Measurements from ENCODE around the gene UNC5C.
A peak's percentile ranks its signal among the peaks of the same experiment; 100 is the strongest.

The UNC5C gene

DNA sequence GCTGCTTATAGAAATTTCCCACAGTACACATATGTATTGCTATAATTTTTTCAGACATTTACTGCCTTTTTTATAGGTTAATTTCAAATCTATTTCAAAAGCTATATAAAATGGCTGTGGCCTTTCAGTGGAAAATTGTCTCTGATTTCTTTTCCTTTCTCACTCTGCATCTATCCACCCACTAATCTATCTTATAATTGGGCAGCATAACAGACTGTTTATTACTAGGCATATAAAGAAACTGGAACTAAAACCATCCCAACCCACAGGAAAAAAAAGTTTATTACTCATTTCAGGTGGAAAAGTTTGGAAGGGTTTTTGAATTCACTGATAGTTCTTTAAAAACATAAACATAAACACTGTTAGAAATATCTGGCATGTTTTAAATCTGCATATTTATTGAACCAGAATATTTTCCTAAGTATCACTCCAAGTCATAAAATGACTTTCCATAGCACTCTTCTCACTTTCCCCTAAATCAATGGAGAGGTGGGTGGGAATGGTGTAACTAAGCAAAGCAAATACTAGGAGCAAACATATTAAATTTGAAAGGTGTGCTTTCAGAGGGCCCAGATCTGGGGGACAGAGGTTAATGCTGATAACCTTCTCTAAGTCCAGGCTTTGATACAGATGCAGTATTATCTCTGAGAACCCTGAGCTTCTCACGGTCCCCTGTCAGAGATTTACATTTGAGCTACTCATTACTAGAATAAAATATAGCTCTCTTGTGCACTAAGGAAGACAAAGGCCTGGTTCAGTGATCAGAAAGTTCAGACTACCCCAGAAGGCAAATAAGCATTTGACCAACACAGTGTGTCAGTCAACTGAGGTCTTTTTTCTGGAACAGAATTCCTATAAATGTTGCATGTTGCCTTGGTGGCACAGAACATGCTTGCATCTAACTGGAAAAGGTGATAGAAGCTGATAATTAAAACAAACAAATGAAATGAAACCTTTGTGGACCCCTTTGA lies 328.3 kb downstream of the UNC5C start:
- peak; percentile 73 for DNase-seq (ENCODE audit: low spot score)

DNA sequence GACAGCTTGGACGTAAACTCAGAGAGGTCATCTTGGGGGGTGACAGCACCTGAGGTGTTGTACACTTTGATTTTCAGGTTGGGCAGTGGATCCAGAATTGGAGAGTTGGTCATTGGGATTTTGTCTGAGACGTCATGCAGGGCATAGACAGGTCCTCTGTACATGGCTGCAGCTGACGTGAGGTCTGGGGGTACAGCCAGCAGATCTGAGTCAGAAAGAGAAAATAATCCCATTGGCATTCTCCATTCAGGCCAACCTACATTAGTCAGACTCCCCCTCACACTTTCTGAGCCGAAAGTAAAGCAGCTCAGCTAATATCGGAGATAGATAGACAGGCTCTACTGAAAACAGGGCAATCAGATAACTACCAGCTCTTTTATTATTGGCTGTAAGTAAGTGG lies 329.7 kb downstream of the UNC5C start:
- no peak for DNase-seq (ENCODE audit: low spot score)

DNA sequence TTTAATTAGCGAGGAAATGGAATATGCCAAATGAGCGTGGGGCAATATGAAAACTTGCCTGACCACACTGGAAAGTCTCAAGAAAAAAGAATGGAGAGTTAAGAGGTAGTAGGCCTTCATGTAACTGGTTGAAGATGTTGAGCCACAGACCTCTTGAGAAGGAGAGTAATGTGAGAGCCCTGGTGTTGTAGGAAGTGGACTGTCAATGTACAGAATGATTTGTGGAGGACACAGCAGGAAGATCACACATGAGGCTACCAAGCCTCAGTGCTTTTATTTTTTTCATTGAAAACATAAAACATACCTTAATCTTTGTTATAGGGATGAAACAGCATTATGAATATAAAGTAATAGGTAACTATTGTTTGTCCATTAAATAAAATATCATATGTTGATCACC lies 331.6 kb downstream of the UNC5C start:
- DNase-seq (ENCODE audit: low spot score), result no peak

DNA sequence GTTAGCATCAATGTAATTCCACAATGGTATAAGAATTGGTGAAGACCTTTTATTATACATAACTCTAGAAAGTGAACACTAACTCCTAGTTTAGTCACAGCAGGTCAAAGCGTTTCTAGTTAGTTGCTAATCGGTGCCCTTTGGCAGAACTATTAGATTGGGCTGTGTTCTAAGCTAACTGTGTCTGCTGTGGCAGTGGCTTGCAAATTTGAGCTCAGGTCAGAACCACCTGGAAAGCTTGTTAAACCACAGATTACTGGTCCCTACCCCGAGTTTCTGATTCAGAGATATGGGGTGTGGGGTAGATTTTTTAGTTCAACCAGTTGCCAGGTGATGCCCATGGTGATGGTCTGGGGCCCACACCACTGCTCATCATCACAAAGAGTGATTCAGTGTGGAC lies 332.1 kb downstream of the UNC5C start:
- no peak for DNase-seq (ENCODE audit: low spot score)

DNA sequence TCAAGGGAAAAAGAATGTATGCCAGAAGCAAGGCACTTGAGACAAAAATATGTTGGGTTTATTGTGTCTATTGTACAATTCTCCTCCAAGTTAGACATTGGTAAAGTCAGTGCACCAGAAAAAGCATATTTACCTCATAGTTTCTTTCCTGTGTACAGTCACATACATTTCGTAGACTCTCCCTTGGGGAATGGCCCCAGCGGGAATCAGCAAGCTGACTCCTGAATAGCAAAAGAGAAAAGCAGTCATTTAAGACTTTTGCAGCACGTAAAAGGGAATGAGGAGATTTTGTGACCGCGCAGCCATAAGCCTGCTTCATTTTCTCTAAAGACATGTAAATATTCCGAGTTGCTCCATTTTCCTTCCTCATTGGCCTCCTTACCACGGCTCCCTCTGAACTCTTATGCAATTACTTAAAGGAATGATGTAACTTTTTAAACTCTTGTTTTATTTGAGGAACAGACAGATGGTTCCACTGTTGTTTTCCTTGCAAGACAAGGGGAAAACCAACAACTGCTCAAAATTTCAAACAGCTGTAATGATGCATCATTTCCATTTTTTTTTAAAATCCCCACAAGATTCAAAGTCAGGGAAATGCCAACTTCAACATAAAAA lies 332.7 kb downstream of the UNC5C start:
- DNase-seq (ENCODE audit: low spot score), result no peak

DNA sequence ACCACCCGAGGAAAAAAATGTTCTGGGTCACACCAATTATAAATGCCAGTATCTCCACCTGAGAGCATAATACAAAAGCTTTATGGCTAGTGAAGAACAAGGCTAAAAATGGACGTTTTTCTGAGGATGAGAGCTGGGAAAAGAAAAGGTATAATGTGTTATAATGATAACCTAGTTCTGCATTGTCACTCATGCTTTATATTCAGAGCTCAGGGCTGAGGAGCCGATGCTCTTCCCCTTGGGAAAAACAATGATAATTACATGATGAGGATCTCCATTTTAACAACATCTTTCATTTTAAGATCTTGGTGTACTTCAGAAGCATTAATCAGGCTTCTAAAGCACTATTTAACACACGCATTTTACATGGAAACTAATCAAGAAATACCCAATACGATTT lies 333.7 kb downstream of the UNC5C start:
- DNase-seq (ENCODE audit: low spot score), result no peak

DNA sequence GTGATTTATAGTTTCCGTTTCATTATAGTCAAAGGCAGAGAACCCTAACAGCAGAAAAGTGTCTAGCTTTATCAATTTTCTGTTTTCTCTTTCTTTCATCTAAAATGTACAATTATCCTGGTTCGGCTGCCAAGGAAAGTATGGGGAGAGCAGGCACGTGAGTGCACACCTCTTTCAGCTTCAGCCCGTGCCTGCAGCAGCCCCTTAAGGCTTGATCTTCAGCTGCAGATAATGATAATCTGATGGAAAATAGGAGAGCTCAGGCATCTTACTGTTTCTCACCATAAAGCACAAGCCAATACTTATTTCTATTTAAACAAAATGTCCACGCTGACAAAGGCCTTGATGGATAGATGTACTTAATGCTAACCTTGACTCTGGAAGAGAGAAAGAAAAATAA lies 334.4 kb downstream of the UNC5C start:
- no peak for DNase-seq (ENCODE audit: low spot score)

DNA sequence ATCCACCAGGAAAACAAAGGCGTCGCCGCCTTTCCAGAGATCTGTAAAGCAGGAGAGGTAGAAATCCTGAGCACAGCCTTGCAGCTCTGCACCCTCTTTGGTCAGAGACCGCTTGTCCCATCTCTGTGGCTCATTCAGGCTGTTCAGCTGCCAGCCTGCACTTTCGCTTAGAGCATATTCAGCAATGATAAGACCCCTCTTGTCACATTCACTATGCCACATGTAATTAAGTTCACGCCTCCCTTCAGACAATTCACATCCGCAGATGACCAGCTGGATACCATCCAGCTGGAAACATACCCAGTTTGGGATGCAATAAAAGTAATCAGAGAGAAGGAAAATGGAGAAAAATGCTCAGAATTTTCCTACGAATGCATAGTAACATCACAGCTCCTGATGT lies 335.4 kb downstream of the UNC5C start:
- DNase-seq (ENCODE audit: low spot score), result peak; percentile 75

DNA sequence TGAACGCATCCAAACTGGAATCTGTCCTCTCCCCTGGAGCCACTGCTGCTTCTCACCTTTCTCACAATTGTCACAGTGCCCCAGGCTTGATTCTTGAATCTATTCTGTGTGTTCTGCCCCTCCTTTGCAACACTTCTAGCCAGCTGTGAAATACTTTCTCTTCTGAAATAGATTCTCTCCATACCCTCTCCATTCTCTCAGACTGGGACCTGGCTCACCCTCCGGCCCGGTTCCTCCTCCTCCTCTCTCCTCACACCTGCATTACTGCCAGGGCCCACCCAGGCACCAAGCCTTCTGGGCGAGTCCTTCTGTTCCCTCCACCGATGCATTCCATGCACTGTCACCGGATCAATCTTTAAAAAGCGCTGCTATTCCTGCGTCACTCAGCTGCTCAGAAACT lies 336.1 kb downstream of the UNC5C start:
- no peak for DNase-seq (ENCODE audit: low spot score)

DNA sequence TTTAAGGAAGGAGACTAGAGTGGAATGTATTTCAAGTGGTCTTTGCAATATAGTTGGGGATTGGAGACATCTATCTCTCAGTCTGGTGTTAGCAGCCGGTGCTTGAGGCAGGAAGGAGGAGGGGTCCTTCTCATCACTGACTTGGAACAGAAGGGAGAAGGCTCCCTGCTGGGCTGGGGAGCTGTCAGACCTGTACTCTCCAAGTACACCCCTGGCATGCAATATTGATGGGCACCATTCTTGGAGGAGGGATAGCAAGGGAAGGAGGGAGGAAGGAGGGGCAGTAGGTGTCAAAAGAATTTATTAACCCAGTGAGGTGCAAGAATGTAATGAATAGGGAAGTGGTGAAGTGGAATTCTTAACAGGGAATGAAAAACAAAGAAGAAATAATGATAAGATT lies 338.8 kb downstream of the UNC5C start:
- DNase-seq (ENCODE audit: low spot score), result no peak

DNA sequence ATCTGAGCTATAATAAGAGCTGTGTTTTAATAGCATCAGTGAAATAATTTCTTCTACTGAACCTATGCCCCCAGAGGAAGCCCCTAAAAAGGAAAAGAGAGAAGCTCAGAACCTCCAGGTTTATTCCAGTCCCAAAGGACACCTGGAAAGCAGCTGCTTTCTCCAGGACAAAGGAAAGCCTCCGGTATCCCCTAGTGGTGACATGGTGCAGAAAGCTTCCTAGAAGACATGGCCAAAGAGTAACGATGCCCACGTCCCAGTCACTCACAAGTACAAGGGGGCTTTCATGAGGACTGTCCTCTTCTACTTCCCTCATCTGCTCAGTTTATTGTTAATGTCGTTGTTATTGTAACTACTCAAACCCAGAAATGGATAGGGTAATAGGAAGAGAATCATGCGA lies 343.9 kb downstream of the UNC5C start:
- peak; percentile 82 for DNase-seq (ENCODE audit: low spot score)

DNA sequence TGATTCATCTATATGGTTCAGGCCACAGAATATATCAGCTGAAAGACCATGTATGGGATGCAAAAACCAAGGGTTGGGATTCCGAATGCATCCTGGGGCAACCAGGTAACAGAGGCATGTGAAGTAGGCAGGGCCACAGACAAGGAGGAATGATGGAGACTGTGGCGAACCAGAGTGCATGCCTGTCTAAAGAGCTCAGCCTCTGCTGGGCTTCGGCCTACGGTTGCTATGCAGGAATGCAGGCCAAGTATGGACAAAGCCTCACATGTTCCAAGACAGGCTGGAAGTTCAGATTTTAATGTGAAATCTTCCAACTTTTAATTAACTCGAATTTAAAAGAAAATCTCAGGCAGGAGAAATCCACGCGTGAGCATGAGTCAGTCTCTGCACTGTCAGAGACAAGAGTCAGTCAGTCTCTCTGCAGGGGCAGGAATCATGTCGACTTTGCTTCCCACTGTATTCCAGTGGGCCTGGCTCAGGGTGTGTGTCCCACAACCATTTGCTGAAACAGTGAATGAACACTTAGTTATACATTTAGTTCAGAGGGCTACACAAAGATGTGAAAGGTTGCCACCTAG lies 344.4 kb downstream of the UNC5C start:
- DNase-seq (ENCODE audit: low spot score), result no peak

DNA sequence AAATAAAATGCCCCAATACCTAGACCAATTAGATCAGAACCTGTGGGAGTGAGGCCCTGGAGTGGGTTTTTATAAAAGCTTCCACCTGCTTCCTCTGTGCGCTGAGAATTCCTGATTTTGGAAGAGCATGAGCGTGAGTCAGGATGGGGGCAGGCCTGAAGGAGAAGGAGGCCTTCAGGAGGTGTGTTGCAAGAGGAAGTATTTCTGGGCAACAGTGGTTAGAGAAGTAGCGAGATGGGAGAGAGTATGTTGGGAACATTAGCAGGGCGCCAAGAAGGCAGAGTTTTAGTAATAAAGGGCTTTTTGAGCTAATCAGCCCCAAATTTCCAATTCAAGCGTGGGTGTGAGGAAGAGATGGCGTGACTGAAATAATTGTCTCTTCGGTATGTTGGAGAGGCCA lies 349.8 kb downstream of the UNC5C start:
- no peak for DNase-seq (ENCODE audit: low spot score)

DNA sequence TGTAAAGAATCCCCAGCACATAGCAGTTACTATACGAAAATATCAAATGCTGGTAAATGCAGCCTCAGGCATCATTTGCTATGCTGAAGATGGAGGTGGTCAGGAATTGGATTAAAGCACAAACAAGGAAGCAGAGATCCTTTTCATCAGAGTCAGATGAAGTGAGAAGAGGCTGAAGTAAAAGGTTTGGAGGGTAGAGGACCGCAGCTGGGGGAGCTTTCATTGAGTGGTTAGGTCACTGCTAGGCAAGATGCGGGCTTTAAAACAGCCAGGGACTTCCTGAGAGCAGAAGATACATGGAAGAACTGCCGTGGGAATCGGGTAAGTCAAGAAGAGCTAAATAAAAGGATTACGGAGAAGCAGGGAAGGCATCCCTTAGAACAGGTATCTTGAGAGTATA lies 351.4 kb downstream of the UNC5C start:
- DNase-seq (ENCODE audit: low spot score), result no peak

DNA sequence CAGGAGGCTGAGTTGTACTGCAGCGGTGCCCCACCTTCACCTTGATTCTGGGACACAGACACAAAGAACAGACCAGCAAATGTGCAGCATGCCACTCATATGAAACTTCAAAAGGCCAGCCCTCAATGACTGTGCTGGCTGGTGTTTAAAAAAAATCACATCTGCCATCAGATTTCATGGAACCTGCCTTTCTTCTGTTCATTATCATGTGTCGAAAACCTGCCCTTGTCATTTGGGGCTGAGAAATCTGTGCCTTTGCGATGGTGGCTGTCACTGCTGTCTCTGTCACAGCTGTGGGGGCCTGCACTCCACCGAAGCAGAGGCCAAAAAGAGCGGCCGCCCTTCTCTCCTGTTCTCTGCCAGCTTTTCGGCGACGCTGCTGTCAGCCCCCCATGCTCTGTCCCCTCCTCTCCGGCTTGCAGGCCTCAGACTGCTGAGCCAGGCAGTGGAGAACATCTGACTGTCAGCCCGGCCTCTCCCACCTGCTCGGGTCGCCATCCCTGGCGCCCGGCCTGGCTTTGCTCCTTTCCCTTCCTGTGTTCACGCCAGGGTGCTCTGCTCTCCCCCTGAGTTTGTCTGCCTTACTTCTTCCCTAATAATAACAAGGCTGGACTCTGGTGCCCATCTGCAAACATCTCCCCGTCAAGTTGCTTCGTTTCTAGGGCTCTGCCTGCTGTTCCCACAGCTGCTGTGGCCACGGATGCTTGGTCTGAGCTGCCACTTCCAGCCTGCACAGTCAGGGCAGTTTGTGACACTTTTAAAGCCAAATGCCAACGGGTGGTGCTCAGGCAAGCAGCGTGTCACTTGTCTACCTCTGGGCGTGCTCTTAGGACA lies 355.2 kb downstream of the UNC5C start:
- peak; percentile 60 for DNase-seq (ENCODE audit: low spot score)

DNA sequence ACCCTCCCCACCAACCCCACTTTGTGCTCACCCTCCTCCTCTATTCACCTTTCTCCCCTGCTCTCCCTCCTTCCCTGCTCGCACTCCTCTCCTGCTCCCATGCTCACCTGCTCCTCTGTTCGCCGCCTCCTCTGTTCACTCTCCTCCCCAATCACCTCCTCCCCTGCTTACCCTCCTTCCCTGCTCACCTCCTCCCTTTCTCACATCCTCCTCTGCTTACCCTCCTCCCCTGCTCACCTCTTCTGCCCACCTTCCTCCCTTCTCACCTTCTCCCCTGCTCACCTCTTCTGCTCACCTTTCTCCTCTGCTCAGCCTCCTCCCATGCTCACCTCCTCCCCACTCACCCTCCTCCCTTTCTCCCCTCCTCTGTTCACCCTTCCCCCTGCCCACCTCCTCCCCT lies 357.2 kb downstream of the UNC5C start:
- DNase-seq (ENCODE audit: low spot score), result no peak

DNA sequence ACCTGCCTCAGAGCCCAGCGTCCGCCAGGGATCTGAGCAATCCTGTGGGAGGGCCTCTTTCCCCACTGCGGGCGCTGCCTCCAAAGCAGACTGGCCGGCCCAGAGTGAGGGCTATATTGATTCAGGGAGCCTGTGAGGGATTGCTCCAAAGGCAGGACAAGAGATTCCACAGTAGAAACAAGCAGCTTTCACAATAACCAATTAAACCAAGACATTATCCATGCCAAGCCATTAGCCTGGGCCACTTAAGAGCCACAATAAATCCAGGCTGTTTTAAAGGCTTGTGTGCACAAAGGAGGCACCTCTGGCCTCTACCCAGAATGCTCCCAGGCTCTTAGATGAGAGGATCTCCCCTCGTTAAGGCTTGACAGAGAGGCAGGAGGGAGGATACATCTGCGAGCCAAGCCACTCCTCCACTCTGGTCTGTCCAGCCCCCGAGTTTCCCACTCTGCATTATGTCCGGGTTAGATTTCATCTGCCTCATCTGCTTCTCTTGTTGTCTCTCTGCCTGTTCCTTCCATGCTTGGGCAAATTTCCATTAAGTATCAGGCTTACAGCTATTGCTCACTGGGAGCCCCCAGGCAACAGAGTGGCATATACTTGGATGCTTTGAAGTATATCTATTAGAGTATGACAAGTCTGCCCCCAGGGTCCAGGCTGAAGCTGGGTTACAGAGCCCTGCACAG lies 357.9 kb downstream of the UNC5C start:
- DNase-seq (ENCODE audit: low spot score), result peak; percentile 74

DNA sequence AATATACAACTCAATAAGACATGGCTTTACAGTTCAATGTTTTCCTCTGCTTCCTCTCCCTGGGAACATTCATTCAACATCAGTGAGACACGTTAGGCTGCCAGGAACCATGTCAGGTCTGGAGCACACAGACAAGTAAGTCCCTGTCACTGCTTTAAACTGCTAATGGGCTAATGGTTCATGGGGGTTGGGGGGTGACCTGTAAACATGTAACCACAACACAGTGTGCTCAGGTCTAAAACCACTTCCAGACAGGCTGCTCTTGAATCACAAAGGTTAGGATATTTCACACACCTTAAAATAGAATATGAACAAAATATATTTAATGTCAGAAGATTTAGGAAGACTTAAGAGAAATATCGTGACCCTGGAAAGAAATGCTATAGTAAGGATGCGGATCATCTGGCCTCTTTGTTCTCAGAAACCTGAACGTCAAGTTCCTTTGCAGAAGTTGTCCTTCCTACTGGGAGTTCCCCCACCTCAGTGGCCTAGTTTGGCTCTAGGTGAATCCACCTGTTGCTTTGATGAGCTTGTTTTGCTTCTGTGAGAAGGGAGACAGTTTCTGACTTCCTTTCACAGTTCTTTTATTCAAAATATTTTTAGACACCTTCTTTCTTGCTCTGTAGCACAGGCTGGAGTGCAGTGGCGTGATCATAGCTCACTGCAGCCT lies 359.9 kb downstream of the UNC5C start:
- DNase-seq (ENCODE audit: low spot score), result no peak

DNA sequence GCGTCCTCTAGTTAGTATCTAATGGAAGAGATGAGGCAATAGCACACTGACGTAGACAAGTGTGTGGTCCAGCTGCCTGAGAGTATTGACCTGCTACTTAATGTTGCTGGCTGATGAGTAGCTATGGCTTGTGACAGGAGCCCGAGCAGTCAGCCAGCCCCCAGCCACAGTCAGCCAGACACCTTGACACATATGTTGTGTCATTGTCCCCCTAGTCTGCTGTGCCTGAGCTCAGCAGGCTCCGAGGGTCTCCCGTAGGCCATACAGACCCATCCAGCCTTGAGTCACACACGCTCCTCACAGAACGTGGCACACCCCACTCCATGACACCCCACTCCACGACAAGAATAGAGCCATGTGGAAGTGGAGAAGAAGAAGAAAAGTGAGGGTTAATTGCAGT lies 362.1 kb downstream of the UNC5C start:
- DNase-seq (ENCODE audit: low spot score), result no peak

DNA sequence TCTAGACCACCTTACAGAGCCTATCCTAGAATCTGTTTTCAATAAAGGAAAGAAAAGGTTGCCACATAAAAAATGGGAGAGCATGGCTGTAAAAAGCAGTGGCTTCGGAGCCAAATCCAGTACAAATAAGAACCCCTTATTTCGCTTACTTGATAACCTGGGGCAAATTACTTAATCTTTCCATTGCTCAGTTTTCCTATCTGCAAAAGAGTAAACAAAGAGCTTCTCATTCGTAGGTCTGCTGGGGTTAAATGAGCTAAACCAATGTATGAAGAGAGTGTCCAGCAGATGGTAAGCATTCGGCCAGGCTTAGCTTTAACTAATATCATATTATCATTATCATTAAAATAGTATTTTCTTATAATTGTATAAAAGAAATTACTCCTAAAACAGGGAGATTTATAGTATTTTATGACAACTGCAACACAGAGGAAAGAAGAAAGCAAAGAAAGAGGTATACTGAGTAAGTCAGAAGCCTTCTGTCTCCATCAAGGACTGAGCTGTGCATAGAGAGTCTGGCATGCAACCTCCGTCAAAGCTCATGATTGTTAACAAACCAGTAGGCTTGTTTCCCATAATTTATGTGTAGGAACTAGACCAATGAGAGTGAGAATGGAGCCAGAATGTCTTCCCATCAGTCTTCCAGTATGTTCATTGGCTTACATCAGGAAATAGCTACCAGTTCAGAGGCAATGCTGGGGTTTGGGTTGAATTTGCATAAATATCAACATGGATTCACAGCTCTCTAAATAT lies 364.9 kb downstream of the UNC5C start:
- DNase-seq (ENCODE audit: low spot score), result peak; percentile 79

DNA sequence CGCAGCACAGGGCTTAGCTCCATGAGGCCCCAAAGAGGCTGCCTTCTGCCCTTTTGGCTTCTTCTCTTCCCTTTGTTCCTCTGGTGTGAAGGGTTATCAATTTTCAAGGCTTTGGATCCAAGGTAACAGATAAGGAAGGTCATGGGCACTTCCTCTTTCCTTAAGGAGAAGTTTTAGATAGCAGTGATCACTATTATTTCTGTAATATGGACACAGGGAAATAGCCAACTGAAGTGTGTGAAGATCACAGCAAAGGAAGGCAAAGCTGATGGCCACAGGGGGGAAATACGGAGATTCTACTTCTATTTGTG lies 366.8 kb downstream of the UNC5C start:
- DNase-seq (ENCODE audit: low spot score), result no peak

Data from pons (tissue), 1 donor.